H1 (cell line): Measurements from ENCODE around the gene HOXC13. TPM values are rescaled to one million over a fixed set of nuclear protein-coding genes. Genes with fewer than 3 reads are reported as not detected.

Experiments
- CBX8 ChIP-seq: fragments of 300-800, 300-1000 bp; sonication (generic); IDR thresholded peaks from 2 replicates; pipeline ENCODE4 v1.7.1; 2016; ENCODE audit warnings: low read depth, low read length, borderline replicate concordance
- YY1 ChIP-seq: IDR thresholded peaks from 2 replicates; pipeline ENCODE4 v1.6.1; 2011; ENCODE audit warnings: low read depth, mild to moderate bottlenecking, low read length
- polyA plus RNA-seq, 7 experiments: library from polyadenylated mRNA; depleted of rRNA in 3 of 7; stranded (reverse) in 5 of 7; unstranded in 2 of 7; fragments of >200 nt in 5 of 7; fragments of 200-250 nt in 2 of 7; gene quantifications; 1 replicate in 5 of 7; 2 replicates in 1 of 7; 4 replicates in 1 of 7; pipeline versions ENCODE4 v1.2.1 to v1.2.3, GENCODE V29; 2011 to 2013; ENCODE audit warnings: missing spikeins in 2 of 7, mixed read lengths in 2 of 7
- total RNA-seq: library from RNA; stranded (reverse); fragmentation: NEBNext Ultra II Directional; extraction: Animal tissue kit (Norgen Biotek cat#: 25700); gene quantifications from 2 replicates; pipeline ENCODE4 v1.2.1, GENCODE V29; 2021

Gene HOXC13
- total and polyA plus RNA-seq, 2 of the 8 experiments (the other 6 are each of a cell fraction or from before 2014, with no cell fraction given) = 0.02 TPM; not detected in 1

- TF ChIP-seq CBX8 = 0 out of 2 replicates have a peak, but pooled peaks have one; percentile 95
- no peak for TF ChIP-seq YY1
Observed at GRCh38 chr12:53928054-53928835, 10.4 kb upstream of the HOXC13 start (continued).
